CD4-positive, alpha-beta T cell treated with Interleukin-4 for 4 hours (primary cell): ENCODE measurements around the gene PLLP.

ENCODE experiments used
- DNase-seq: peaks from one replicate; pipeline ENCODE4 v3.0.0-alpha.2; 2020

The PLLP gene

GRCh38 chr16:57209780-57210179, 74.7 kb downstream of the PLLP start:
- DNase-seq, result no peak

DNA sequence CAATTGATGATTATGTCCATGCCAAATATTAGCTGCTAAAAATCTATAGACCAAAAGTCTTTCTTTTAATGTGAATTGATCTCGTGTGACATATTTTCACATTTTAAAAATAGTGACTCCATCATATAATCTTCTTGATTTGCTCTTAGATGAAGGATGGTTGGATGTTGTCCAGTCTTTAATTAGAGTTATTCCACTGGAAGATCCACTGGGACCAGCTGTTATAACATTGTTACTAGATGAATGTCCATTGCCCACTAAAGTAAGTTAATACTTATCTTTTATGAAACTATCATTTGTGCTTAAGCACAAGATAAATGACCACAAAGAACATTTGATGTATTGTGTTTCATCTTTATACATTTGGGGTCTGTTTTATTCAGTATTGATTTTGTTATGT, 75.5 kb downstream of the PLLP start:
- DNase-seq, result no peak
